ENCODE data around the gene NEMP1. TPM values are rescaled to one million over a fixed set of nuclear protein-coding genes. Genes with fewer than 3 reads are reported as not detected.

NEMP1 gene
- total and polyA plus RNA-seq, 10 donors: 4.5 to 17.1 (median 13.6) TPM

DNA sequence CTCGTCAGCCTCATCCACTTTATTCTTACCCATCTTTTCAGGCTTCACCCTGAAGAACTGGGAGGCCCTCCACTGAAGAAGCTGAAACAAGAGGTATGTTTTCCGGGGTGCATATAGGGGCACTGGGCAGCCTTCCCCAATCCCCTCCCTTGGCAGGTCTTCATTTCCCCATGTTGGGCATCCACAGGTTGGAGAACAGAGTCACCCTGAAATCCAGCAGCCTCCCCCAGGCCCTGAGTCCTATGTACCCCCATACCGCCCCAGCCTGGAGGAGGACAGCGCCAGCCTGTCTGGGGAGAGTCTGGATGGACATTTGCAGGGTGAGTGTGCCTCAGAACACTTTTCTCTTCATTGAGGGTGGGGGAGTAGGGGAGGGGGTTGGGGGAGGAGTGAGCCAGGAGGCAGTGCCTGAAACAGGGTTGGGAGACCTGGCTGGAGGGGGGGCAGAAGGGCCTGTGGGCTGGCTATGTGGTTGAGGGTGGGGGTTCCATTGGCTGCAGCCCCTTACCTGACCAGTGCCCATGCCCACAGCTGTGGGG is 14.4 kb upstream of the NEMP1 start:
- Histone ChIP-seq H3K4me3 (peak overlapping the region in 1 of 8 donors; percentile 51), H3K36me3 (peaks cover 0 to 67% (median 52%) of the 10 kb centered on the region in 6 donors), H3K27me3 (replicated peaks in 1 of 7) (no peaks in the 10 kb centered on the region), H3K27ac (peak overlapping the region in 6 of 8 donors; percentile 65 to 97 (median 78)), H3K9me3 (no peaks in the 10 kb centered on the region), H3K4me1 (peaks cover 19 to 81% (median 54%) of the 10 kb centered on the region in 6 donors)
- TF ChIP-seq POLR2AphosphoS5 (IDR thresholded peaks at IDR 0.05) (no peak), POLR2A (IDR thresholded peaks at IDR 0.05) (no peak)
- TF ChIP-seq, protein P1, sequence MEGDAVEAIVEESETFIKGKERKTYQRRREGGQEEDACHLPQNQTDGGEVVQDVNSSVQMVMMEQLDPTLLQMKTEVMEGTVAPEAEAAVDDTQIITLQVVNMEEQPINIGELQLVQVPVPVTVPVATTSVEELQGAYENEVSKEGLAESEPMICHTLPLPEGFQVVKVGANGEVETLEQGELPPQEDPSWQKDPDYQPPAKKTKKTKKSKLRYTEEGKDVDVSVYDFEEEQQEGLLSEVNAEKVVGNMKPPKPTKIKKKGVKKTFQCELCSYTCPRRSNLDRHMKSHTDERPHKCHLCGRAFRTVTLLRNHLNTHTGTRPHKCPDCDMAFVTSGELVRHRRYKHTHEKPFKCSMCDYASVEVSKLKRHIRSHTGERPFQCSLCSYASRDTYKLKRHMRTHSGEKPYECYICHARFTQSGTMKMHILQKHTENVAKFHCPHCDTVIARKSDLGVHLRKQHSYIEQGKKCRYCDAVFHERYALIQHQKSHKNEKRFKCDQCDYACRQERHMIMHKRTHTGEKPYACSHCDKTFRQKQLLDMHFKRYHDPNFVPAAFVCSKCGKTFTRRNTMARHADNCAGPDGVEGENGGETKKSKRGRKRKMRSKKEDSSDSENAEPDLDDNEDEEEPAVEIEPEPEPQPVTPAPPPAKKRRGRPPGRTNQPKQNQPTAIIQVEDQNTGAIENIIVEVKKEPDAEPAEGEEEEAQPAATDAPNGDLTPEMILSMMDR (IDR thresholded peaks at IDR 0.05 in 8 of 11, conservative IDR thresholded peaks at IDR 0.05 in 3 of 11): no peak
- 80 to 92% (median 89%) methylated on average over 4 of the region's 4 CpGs for WGBS, 5 donors
- intact Hi-C loops (cut with DNase I; ENCODE audit: low total_unique reads): no loop called here
- no peak for DNase-seq

DNA sequence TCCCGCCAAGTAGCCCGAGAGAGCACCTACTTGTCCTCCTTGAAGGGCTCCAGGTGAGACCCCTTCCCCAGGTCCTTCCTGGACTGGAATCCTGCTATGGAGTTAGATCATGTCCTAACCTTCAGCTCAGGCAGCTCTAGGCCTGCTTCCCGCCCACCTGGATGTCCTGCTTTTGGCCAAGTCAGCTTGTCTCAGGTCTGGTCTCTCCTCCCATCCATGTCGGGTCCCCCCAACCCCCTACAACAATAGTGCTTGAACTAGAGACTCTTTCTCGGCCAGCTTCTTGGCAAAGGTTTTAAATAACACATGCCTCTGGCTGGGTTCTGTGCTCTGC is 13.9 kb upstream of the NEMP1 start:
- Histone ChIP-seq H3K27me3 (replicated peaks in 1 of 7) (no peaks in the 10 kb centered on the region), H3K4me1 (peaks cover 19 to 86% (median 56%) of the 10 kb centered on the region in 6 donors), H3K27ac (peak overlapping the region in 5 of 8 donors; percentile 2 to 97 (median 82)), H3K4me3 (peak overlapping the region in 1 of 8 donors; percentile 51), H3K36me3 (peaks cover 0 to 62% (median 47%) of the 10 kb centered on the region in 6 donors), H3K9me3 (no peaks in the 10 kb centered on the region)
- no peak for DNase-seq
- WGBS, 5 donors: 77 to 87% (median 85%) methylated on average over 5 of the region's 5 CpGs
- TF ChIP-seq POLR2A (IDR thresholded peaks at IDR 0.05) (no peak), POLR2AphosphoS5 (IDR thresholded peaks at IDR 0.05) (no peak)
- TF ChIP-seq, protein P1 (IDR thresholded peaks at IDR 0.05 in 8 of 11, conservative IDR thresholded peaks at IDR 0.05 in 3 of 11): no peak
- intact Hi-C loops (cut with DNase I; ENCODE audit: low total_unique reads): no loop called here

DNA sequence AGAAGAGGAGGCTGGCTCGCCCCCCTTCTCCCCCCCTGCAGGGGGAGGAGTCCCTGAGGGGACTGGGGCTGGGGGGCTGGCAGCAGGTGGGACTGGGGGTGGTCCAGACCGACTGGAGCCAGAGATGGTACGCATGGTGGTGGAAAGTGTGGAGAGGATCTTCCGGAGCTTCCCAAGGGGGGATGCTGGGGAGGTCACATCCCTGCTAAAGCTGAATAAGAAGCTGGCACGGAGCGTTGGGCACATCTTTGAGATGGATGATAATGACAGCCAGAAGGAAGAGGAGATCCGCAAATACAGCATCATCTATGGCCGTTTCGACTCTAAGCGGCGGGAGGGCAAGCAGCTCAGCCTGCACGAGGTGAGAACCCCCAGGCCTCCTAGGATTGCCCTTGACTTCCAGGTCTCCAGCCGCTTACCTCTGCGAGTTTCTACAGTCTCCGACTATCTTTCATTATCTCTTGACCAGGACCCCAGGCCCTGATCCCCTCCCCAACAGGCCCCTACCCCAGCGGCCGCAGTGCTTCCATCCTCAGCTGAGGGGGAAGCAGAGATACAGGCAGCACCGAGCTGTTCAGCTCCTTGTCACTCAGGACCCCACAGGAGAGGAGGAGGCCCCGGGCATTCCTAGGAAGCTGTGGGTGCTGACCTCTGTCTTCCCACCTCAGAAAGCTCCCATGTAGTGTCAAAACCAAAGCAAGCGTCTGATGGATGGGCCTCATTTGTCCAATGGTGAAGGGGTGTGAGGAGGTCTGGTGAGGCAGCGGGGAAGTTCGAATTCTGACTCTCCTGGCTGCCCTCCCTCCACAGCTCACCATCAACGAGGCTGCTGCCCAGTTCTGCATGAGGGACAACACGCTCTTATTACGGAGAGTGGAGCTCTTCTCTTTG is 13.3 kb upstream of the NEMP1 start:
- Histone ChIP-seq H3K9me3 (no peaks in the 10 kb centered on the region), H3K4me3 (peak overlapping the region in 4 of 8 donors; percentile 80 to 96 (median 94)), H3K27ac (peak overlapping the region in 5 of 8 donors; percentile 2 to 99 (median 84)), H3K27me3 (replicated peaks in 1 of 7) (no peaks in the 10 kb centered on the region), H3K36me3 (peaks cover 0 to 56% (median 41%) of the 10 kb centered on the region in 6 donors), H3K4me1 (peaks cover 19 to 89% (median 56%) of the 10 kb centered on the region in 6 donors)
- peak in 1 of 3 donors; percentile 21 for TF ChIP-seq POLR2AphosphoS5 (IDR thresholded peaks at IDR 0.05)
- no peak for TF ChIP-seq POLR2A (IDR thresholded peaks at IDR 0.05)
- DNase-seq: no peak
- intact Hi-C loops (cut with DNase I; ENCODE audit: low total_unique reads): no loop called here
- 72 to 92% (median 86%) methylated on average over 24 to 25 of the region's 25 CpGs for WGBS, 5 donors

DNA sequence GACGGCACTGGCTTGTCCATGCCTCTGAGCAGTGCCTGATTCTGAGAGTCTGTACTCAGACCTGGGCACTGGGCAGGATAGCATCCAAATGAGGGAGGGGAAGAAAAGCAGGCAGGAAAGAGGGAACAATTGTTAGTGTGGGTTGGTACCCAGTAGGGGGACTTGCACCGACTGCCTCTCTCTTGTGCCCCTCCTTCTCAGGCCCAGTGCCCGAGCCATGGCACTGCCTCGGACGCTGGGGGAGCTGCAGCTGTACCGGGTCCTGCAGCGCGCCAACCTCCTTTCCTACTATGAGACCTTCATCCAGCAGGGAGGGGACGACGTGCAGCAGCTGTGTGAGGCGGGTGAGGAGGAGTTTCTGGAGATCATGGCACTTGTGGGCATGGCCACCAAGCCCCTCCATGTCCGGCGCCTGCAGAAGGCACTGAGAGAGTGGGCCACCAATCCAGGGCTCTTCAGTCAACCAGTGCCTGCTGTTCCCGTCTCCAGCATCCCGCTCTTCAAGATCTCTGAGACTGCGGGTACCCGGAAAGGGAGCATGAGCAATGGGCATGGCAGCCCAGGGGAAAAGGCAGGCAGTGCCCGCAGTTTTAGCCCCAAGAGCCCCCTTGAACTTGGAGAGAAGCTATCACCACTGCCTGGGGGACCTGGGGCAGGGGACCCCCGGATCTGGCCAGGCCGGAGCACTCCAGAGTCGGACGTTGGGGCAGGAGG is 12.5 kb upstream of the NEMP1 start:
- WGBS, 5 donors: 74 to 89% (median 84%) methylated on average over 18 to 22 of the region's 22 CpGs
- intact Hi-C loops (cut with DNase I; ENCODE audit: low total_unique reads): no loop called here
- no peaks in the 10 kb centered on the region for H3K27me3 ChIP-seq (replicated peaks in 1 of 7)
- H3K36me3 ChIP-seq: peaks cover 0 to 48% (median 33%) of the 10 kb centered on the region in 6 donors
- H3K27ac ChIP-seq: peak overlapping the region in 6 of 8 donors; percentile 61 to 99 (median 97)
- TF ChIP-seq, protein P1 (IDR thresholded peaks at IDR 0.05 in 8 of 11, conservative IDR thresholded peaks at IDR 0.05 in 3 of 11): no peak
- TF ChIP-seq POLR2AphosphoS5 (IDR thresholded peaks at IDR 0.05) (peak in 1 of 3 donors; percentile 37), POLR2A (IDR thresholded peaks at IDR 0.05) (no peak)
- H3K9me3 ChIP-seq: no peaks in the 10 kb centered on the region
- DNase-seq: no peak
- peaks cover 25 to 93% (median 64%) of the 10 kb centered on the region in 6 donors for H3K4me1 ChIP-seq
- peak overlapping the region in 7 of 8 donors; percentile 46 to 96 (median 84) for H3K4me3 ChIP-seq
